BLaER1 (cell line): ENCODE results near the gene PRKCA.
"Not testable (repeated sequence)": the region's sequence is repeated elsewhere in the genome, so short reads cannot be mapped to it uniquely, and the experiment has no call there.

Experiments used
- H3K27ac ChIP-seq: shearing (Covaris generic); formaldehyde crosslinking; 2 replicates; pipeline ENCODE4 v1.8.1; 2022
- H3K27me3 ChIP-seq: shearing (Covaris generic); formaldehyde crosslinking; 2 replicates; pipeline ENCODE4 v1.8.1; 2022
- H3K36me3 ChIP-seq: shearing (Covaris generic); formaldehyde crosslinking; 2 replicates; pipeline ENCODE4 v1.8.1; 2022
- H3K4me1 ChIP-seq: shearing (Covaris generic); formaldehyde crosslinking; 2 replicates; pipeline ENCODE4 v1.8.1; 2022
- H3K4me2 ChIP-seq: shearing (Covaris generic); formaldehyde crosslinking; 2 replicates; pipeline ENCODE4 v1.8.1; 2022
- H3K4me3 ChIP-seq: shearing (Covaris generic); formaldehyde crosslinking; 2 replicates; pipeline ENCODE4 v1.8.1; 2022
- H3K9ac ChIP-seq: shearing (Covaris generic); formaldehyde crosslinking; 2 replicates; pipeline ENCODE4 v1.8.1; 2022
- H3K9me3 ChIP-seq: shearing (Covaris generic); formaldehyde crosslinking; 2 replicates; pipeline ENCODE4 v1.8.1; 2022
- H4K20me1 ChIP-seq: shearing (Covaris generic); formaldehyde crosslinking; 2 replicates; pipeline ENCODE4 v1.8.1; 2022
- Cebpa-rat ChIP-seq: shearing (Covaris generic); IDR thresholded peaks from 2 replicates; pipeline ENCODE4 v1.8.1; 2022

The PRKCA gene

DNA sequence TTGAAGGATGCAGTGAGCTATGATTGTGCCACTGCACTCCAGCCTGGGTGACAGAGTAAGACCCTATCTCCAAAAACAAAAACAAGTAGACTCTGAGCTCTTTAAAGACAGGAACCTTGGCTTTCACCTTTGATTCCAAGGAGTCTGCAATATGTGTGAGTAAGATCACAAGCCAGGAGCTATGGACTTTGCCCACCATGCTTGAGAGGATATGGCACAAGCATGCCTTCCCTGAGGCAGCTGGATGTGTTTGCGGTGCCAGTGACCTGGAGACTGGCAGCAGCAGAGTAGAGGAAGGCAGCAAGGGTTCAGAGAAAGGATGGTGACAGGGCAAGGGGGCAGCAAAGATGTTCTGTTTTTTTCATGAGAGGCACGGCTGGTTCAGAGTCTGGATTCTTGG is 14.5 kb upstream of the PRKCA start:
- Histone ChIP-seq H4K20me1 (no peaks in the 10 kb centered on the region), H3K36me3 (no peaks in the 10 kb centered on the region), H3K9ac (no peak overlapping the region), H3K4me1 (0 out of 2 replicates have a peak, but pooled peaks cover 11% of the 10 kb centered on the region), H3K9me3 (no peaks in the 10 kb centered on the region), H3K27me3 (no peaks in the 10 kb centered on the region), H3K4me2 (no peak overlapping the region), H3K4me3 (no peak overlapping the region), H3K27ac (no peak overlapping the region)
- TF ChIP-seq Cebpa-rat: no peak

DNA sequence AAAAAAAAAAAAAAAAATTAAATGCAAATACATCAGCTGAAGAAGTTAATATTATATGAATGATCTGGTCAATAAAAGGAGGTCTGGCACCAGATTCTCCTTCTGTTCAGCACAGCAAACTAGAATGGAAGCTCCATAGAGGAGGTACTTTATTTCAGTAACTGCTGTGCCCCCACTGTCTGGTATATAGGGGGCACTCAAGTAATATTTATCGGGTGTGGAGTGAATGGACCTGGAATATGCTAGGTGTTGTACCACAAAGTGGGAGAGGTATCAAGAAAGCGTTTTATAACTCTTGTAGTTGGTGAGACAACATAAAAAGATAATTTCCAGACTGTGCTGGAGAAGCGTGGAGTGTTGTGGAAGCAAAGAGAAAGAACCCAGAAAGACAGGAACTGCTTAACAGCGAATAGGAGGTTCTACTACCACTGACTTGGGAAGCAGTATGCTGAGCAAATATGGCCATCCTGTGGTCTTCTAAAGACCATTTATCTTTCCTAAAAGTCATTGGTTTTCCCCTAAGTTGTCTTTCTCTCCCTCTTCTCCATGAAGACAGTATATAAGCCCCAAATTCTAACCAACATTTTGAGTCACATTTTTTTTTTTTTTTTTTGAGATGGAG is 12.2 kb upstream of the PRKCA start:
- no peak overlapping the region for H3K9ac ChIP-seq
- no peak overlapping the region for H3K4me2 ChIP-seq
- no peak overlapping the region for H3K4me3 ChIP-seq
- H3K4me1 ChIP-seq: 0 out of 2 replicates have a peak, but pooled peaks cover 11% of the 10 kb centered on the region
- H4K20me1 ChIP-seq: no peaks in the 10 kb centered on the region
- no peaks in the 10 kb centered on the region for H3K36me3 ChIP-seq
- H3K9me3 ChIP-seq: no peaks in the 10 kb centered on the region
- H3K27me3 ChIP-seq: no peaks in the 10 kb centered on the region
- TF ChIP-seq Cebpa-rat: no peak
- no peak overlapping the region for H3K27ac ChIP-seq

GRCh38 chr17:66292353-66292752 is 10.1 kb upstream of the PRKCA start:
- no peak overlapping the region for H3K27ac ChIP-seq
- no peaks in the 10 kb centered on the region for H3K9me3 ChIP-seq
- no peak overlapping the region for H3K9ac ChIP-seq
- H3K27me3 ChIP-seq: no peaks in the 10 kb centered on the region
- H3K4me1 ChIP-seq: 0 out of 2 replicates have a peak, but pooled peaks cover 6% of the 10 kb centered on the region
- TF ChIP-seq Cebpa-rat: no peak
- no peaks in the 10 kb centered on the region for H3K36me3 ChIP-seq
- no peaks in the 10 kb centered on the region for H4K20me1 ChIP-seq
- no peak overlapping the region for H3K4me3 ChIP-seq
- H3K4me2 ChIP-seq: no peak overlapping the region

DNA sequence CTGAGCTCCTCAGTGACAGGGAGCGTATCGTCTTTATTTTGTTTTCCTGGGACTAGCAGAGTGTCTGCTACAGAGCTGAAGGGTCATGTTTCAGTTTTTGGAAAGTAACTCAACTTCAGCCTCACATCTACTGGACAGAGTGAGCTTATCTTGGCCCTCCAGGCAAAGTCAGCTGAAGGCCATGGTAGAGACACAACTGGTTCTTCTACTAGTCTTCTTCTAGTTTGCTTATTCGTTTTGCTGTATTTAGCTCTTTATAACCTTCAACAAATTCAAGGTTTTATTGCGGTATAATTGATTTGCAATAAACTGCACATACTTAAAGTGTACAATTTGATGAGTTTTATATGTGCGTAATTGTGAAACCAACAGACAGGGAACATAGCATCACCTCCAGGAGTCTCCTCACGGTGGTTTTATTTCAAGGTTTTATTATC is 6.1 kb upstream of the PRKCA start:
- H3K4me1 ChIP-seq: peaks cover 2% of the 10 kb centered on the region

DNA sequence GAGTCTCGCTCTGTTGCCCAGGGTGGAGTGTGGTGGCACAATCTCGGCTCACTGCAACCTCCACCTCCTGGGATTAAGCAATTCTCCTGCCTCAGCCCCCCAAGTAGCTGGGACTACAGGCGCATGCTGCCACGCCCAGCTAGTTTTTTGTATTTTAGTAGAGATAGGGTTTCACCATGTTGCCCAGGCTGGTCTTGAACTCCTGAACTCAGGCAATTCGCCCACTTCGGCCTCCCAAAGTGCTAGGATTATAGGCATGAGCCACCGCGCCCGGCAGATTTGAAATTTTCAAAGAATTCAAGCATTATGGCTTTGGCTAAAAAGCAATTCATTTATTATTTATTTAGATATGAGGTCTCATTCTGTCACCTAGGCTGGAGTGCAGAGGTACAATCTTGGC is 5.0 kb upstream of the PRKCA start:
- H3K4me3 ChIP-seq, H3K9ac ChIP-seq, H4K20me1 ChIP-seq, H3K27ac ChIP-seq, H3K9me3 ChIP-seq, H3K36me3 ChIP-seq, H3K27me3 ChIP-seq, H3K4me1 ChIP-seq, H3K4me2 ChIP-seq: not testable (repeated sequence)

More for the DNA sequence above, 6.1 kb upstream of the PRKCA start:
- no peak for TF ChIP-seq Cebpa-rat
- H3K4me2 ChIP-seq: no peak overlapping the region
- H3K27me3 ChIP-seq: peaks cover 2% of the 10 kb centered on the region; the same call in 1 of the 2 replicates
- H3K36me3 ChIP-seq: no peaks in the 10 kb centered on the region
- no peak overlapping the region for H3K27ac ChIP-seq
- H4K20me1 ChIP-seq: no peaks in the 10 kb centered on the region
- no peak overlapping the region for H3K4me3 ChIP-seq
- no peaks in the 10 kb centered on the region for H3K9me3 ChIP-seq
- H3K9ac ChIP-seq: no peak overlapping the region

GRCh38 chr17:66299711-66300110 is 2.7 kb upstream of the PRKCA start:
- no peak for TF ChIP-seq Cebpa-rat
- peaks cover 23% of the 10 kb centered on the region for H3K4me1 ChIP-seq
- no peak overlapping the region for H3K4me2 ChIP-seq

GRCh38 chr17:66300956-66301355 is 1.5 kb upstream of the PRKCA start:
- peak overlapping the region; percentile 99 for H3K4me2 ChIP-seq
- no peaks in the 10 kb centered on the region for H3K9me3 ChIP-seq
- no peaks in the 10 kb centered on the region for H4K20me1 ChIP-seq
- H3K27ac ChIP-seq: no peak overlapping the region
- TF ChIP-seq Cebpa-rat: no peak
- H3K36me3 ChIP-seq: no peaks in the 10 kb centered on the region
- peaks cover 26% of the 10 kb centered on the region for H3K4me1 ChIP-seq
- H3K27me3 ChIP-seq: peaks cover 4% of the 10 kb centered on the region; the same call in 1 of the 2 replicates
- H3K9ac ChIP-seq: no peak overlapping the region
- no peak overlapping the region for H3K4me3 ChIP-seq

More at GRCh38 chr17:66299711-66300110, 2.7 kb upstream of the PRKCA start:
- Histone ChIP-seq H3K4me3 (no peak overlapping the region), H3K27me3 (peaks cover 4% of the 10 kb centered on the region; the same call in 1 of the 2 replicates), H3K36me3 (no peaks in the 10 kb centered on the region), H3K9ac (no peak overlapping the region), H3K27ac (no peak overlapping the region), H4K20me1 (no peaks in the 10 kb centered on the region), H3K9me3 (no peaks in the 10 kb centered on the region)

DNA sequence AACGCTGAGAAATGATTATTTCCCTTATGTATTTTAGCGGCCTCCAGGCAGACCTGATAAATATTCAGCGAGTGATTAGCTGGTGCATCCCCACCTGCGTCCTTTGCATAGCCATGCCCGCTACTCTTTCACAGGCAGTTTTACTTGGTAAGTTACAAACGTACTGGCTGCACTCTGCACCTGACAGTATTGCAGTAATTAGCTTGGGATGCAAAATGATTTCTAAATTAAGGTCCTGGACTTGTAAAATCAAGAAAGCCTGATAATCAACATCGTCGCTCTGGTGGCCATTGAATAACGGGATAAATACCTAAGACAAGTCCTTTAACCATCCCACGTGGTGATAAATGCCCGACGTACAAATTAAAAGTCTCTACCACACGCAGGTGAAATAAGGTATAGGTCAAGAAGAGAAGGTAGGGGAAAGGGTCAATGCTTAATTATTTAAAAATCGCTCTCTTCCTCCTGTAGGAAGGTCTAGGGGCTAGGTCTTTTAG is 998 bp upstream of the PRKCA start:
- H3K9me3 ChIP-seq: no peaks in the 10 kb centered on the region

GRCh38 chr17:66302761-66303626 is 581 bp downstream of the PRKCA start:
- H3K27me3 ChIP-seq: peaks cover 4% of the 10 kb centered on the region; the same call in 1 of the 2 replicates
- TF ChIP-seq Cebpa-rat: no peak
- H3K27ac ChIP-seq: no peak overlapping the region
- no peaks in the 10 kb centered on the region for H4K20me1 ChIP-seq
- no peaks in the 10 kb centered on the region for H3K36me3 ChIP-seq
- peak overlapping the region; percentile 84 for H3K4me3 ChIP-seq
- H3K4me2 ChIP-seq: peak overlapping the region; percentile 99
- H3K9me3 ChIP-seq: no peaks in the 10 kb centered on the region
- H3K9ac ChIP-seq: peak overlapping the region; percentile 70
- H3K4me1 ChIP-seq: peaks cover 26% of the 10 kb centered on the region

More for the DNA sequence above, 998 bp upstream of the PRKCA start:
- Histone ChIP-seq H4K20me1 (no peaks in the 10 kb centered on the region), H3K27ac (no peak overlapping the region), H3K4me2 (peak overlapping the region; percentile 99), H3K4me3 (peak overlapping the region; percentile 84), H3K9ac (peak overlapping the region; percentile 80), H3K36me3 (no peaks in the 10 kb centered on the region), H3K27me3 (peaks cover 4% of the 10 kb centered on the region; the same call in 1 of the 2 replicates), H3K4me1 (peaks cover 26% of the 10 kb centered on the region)
- no peak for TF ChIP-seq Cebpa-rat
